NCI-H82 treated with DMSO at 0.1 percent for 48 hours (cell line): Measurements from ENCODE around the gene GLB1L.
"Not testable (repeated sequence)": the region's sequence is repeated elsewhere in the genome, so short reads cannot be mapped to it uniquely, and the experiment has no call there.

Experiments used
- DNase-seq: peaks from one replicate; lab custom pipeline; 2025; ENCODE audit not compliant: unreplicated experiment; lab: John Stamatoyannopoulos, UW

The GLB1L gene

GRCh38 chr2:219245148-219245898 lies at the start of gene GLB1L, which contains the start of gene STK16:
GLB1L (minus strand) TSS chr2:219245444; CDS start chr2:219243573, 1,871 bp downstream.
STK16 (plus strand) TSS chr2:219245479; CDS start chr2:219246000, 521 bp downstream.
- peak; percentile 27 for DNase-seq

- peak; percentile 51 for DNase-seq
These were observed 49.4 kb upstream of the GLB1L start for GRCh38 chr2:219294356-219295351.

GRCh38 chr2:219293736-219294231 lies 48.5 kb upstream of the GLB1L start:
- no peak for DNase-seq

DNA sequence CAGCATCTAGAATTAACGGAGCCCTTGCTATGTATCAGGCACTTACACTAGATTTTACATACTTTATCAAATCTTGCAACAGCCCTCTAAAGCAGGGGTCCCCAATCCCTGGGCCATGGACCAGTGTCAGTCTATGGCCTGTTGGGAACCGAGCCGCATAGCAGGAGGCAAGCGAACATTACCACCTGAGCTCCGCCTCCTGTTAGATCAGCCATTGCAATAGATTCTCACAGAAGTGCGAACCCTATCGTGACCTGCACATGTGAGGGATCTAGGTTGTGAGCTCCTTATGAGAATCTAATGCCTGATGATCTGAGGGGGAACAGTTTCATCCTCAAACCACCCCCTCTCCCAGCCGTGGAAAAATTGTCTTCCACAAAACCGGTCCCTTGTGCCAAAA lies 47.4 kb upstream of the GLB1L start:
- no peak for DNase-seq

- DNase-seq = no peak
These were observed 46.8 kb upstream of the GLB1L start for GRCh38 chr2:219291910-219292490.

DNA sequence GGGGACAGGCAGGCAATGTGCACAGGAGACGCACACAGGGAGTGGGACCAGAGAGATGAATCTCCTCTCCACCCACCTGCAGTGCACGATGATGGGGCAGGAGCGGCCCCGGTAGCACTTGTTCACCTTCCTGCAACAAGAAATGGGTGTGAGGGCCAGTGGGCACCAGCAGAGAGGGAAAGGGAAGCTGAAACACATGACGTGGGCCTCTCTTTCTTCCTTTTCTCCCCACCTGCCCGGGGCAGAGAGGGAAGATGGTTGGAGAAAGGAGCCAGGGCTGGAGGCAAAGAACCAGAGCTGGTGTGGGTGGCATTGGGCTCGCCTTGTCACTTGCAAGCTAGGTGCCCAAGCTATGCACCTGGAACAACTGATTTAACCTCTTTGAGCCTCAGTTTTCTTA lies 46.1 kb upstream of the GLB1L start:
- no peak for DNase-seq

- DNase-seq = no peak
These were observed 45.3 kb upstream of the GLB1L start for GRCh38 chr2:219290381-219291171.

- DNase-seq = no peak
These were observed 44.5 kb upstream of the GLB1L start for GRCh38 chr2:219289537-219290361.

- no peak for DNase-seq
These were observed 43.9 kb upstream of the GLB1L start for GRCh38 chr2:219289195-219289536.

DNA sequence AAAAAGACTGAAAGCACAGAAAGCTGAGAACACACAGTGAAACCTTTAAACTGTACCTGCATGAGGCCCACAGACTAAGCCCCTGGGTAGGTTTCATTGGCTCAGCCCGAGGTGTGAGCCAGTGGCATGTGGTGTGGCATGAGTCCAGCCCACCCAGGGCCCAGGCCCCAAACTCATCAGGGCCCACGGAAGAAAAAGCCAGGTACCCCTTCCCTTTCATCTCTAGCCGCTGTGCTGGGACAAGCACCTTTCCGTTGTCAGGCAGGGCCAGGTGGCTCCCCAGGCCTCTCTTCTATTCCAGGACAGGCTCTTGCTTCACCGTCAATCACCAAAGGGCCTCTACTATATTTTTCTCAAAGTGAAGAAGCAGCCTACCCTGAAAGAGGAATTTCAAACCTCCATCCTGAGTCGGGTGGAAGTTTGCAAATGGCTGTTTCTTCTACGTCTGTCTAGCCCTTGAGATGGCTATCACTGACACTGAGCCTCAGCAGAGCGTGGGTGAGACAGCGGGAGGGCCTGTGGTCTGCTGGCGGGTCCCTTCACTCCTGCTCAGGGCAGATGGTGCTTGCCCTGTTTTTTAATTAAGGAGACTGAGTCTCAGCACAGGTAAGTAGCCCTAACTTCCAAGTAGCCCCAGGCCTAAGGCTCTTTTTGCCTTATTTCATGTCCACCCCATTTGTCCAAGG lies 42.5 kb upstream of the GLB1L start:
- DNase-seq = no peak

DNA sequence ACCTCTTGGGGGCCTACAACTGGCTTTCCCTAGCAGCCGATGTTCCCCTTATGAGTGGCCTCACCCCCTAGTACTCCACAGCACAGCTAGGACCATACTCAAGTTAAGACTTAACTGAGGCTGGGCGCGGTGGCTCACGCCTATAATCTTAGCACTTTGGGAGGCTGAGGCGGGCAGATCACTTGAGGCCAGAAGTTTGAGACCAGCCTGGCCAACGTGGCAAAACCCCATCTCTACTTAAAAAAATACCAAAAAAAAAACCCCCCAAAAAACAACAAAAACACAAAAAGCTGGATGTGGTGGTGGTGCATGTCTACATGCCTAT lies 41.8 kb upstream of the GLB1L start:
- not testable (repeated sequence) for DNase-seq

DNA sequence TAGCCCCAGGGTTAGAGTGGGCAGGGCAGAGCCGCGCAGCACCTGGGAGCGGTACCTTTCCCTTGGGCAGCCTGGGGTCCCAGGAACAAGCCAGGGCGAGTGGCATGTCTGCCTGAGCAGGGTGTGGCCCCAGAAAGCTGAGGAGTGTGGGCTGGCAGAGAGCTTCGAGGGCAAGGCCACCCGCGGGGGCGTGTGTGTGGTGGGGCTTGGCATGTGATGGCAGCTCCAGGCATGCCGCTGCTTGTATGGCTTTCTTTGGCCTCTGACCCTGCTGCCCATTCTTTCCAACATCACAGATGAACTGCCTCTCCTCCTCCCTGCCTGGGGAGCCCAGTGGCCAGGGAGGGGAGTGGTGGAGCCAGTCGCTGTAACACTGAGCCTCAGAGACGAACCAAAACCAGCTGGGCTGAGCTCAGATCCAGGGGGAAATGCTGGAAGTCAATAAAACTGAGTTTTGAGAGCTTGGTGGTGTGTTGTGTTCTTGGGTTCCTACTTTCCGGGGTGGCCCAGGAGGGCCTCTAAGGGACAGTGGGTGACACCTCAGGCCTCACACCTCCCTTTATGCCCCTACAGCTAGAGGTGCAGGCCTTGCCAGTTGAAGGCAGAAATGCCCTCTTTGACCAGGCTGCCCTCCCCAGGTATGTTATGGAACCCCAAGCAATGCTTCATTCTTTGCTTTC lies 41.3 kb upstream of the GLB1L start:
- no peak for DNase-seq

DNA sequence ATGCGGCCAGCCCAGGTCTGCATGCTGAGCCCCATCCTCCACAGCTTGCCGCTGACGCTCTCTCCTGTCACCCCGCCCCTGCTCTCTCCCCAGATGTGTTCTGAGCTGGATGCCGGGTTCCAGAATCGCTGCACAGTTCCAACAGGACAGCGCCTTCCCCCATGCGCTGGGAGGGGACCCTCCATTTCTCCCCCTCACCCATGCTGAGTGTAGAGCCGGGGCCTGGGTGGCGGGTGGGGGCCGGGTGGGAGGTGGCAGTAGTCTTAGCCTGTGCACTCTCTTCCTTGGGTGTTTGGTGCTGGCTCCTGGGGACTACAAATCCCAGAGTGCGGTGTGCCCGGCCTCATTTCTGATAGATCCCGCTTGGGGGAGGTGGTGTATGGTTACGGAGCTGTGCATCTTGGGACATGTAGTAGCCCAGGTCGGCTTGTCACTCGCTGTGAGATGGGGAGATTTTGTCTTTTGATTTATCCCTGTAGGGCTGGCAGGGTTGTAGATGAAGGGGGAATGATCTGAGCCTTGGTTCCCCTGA lies 40.7 kb upstream of the GLB1L start:
- no peak for DNase-seq

GRCh38 chr2:219285373-219285735 lies 40.1 kb upstream of the GLB1L start:
- no peak for DNase-seq

DNA sequence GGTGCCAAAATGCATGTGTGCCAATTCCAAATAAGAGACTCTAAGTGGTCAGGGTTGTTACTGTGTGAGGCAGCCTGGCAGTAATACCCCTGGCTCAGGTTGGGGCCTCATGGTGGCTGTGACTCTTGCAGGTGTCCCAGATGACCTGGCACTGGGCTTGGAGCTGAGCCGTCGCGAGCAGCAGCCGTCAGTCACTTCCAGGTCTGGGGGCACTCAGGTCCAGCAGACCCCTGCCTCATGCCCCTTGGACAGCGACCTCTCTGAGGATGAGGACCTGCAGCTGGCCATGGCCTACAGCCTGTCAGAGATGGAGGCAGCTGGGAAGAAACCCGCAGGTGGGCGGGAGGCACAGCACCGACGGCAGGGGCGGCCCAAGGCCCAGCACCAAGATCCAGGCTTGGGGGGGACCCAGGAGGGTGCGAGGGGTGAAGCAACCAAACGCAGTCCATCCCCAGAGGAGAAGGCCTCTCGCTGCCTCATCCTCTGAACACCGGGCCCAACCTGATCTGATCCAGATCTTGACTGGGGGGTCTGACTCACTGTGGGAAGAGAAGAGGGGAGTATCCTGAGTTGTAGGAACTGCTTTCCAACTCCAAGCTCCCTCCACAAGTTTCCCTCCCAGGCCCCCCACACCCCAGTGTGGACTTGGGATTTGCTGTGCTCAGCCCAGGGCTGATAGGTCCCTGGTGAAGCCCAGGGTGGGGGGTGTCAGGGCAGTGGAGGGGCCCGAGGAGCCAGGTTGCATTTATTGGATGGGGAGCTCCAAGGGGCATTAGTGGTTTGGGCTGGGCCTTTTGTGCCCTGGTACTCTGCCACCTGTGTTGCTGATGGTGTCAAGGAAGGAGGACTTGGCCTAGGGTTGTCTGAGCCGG lies 39.5 kb upstream of the GLB1L start:
- DNase-seq = no peak

DNA sequence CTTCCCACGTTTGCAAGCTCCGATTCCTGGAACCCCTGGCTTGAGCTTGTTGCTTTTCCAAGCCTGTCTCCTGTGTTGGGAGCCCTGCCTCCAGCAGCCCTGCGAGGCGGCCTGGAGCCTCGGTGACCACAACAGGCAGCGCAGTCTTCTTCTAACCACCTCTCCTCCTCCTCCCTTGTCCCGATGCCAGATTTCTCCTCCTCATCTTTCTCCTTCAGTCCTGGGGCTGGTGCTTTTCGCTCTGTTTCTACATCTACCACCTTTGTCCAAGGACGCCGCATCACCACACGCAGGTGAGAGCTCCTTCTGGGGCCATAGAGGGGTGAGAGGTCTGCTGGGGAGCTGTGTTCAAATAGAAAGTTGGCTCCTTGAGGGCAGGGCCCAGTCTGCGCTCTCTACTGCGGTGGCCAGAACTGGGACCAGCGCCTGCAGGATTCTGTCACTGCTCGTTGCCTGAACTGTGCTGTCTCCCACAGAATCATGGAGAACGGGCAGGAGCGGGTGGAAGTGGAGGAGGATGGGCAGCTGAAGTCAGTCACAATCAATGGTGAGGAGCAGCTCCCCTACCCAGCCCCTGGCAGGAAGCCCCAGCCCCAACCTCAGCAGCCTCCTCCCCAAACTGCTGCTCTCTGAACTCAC lies 37.8 kb upstream of the GLB1L start:
- DNase-seq = no peak

GRCh38 chr2:219282375-219282774 lies 37.1 kb upstream of the GLB1L start:
- DNase-seq = no peak
